Neural cell (in vitro differentiated cells): Measurements from ENCODE around the gene ZNF92. TPM values are rescaled to one million over a fixed set of nuclear protein-coding genes. Genes with fewer than 3 reads are reported as not detected.

ENCODE experiments used
- H2AFZ ChIP-seq: fragments of 200-600, 300-800 bp; sonication (generic), shearing (Covaris generic); 2 replicates; pipeline ENCODE4 v1.6.0; 2014; ENCODE audit warnings: low read depth, mild to moderate bottlenecking, antibody characterized with exemption, low read length, moderate library complexity
- H3F3A ChIP-seq: fragments of 200-600 bp; shearing (Covaris generic); 2 replicates; pipeline ENCODE4 v1.6.1; 2016; ENCODE audit warnings: mild to moderate bottlenecking, moderate library complexity, mixed read lengths, antibody characterized with exemption, low read length; ENCODE audit not compliant: insufficient read depth, poor library complexity, severe bottlenecking
- H3K27ac ChIP-seq: fragments of 200-600, 300-800 bp; sonication (generic), shearing (Covaris generic); 2 replicates; pipeline ENCODE4 v1.5.1; 2014; ENCODE audit warnings: mild to moderate bottlenecking, low read length, moderate library complexity
- H3K27me3 ChIP-seq: fragments of 300-800, 200-600 bp; sonication (generic), shearing (Covaris generic); 2 replicates; pipeline ENCODE4 v1.6.0; 2014; ENCODE audit warnings: mild to moderate bottlenecking, low read depth, low read length, moderate library complexity; ENCODE audit not compliant: insufficient read depth
- H3K36me3 ChIP-seq: fragments of 300-800, 200-600 bp; sonication (generic), shearing (Covaris generic); 2 replicates; pipeline ENCODE4 v1.5.1; 2014; ENCODE audit warnings: mild to moderate bottlenecking, antibody characterized with exemption, low read length, moderate library complexity; ENCODE audit not compliant: insufficient read depth
- H3K4me2 ChIP-seq: fragments of 300-800, 200-600 bp; sonication (generic), shearing (Covaris generic); 2 replicates; pipeline ENCODE4 v1.6.0; 2014; ENCODE audit warnings: mild to moderate bottlenecking, low read length
- H3K4me3 ChIP-seq: fragments of 300-800, 200-600 bp; sonication (generic), shearing (Covaris generic); 2 replicates; pipeline ENCODE4 v1.5.1; 2014; ENCODE audit warnings: mild to moderate bottlenecking, low read length, moderate library complexity
- H3K79me2 ChIP-seq: fragments of 200-600 bp; shearing (Covaris generic); replicated peaks from 2 replicates; pipeline ENCODE4 v1.6.0; 2014; ENCODE audit warnings: mild to moderate bottlenecking, low read length, moderate library complexity; ENCODE audit not compliant: insufficient read depth
- H3K9ac ChIP-seq: fragments of 300-800, 200-600 bp; sonication (generic), shearing (Covaris generic); 2 replicates; pipeline ENCODE4 v1.6.1; 2016; ENCODE audit warnings: mild to moderate bottlenecking, low read length, mixed read lengths
- H3K9me2 ChIP-seq: fragments of 200-600 bp; shearing (Covaris generic); 2 replicates; pipeline ENCODE4 v1.6.1; 2016; ENCODE audit warnings: mild to moderate bottlenecking, low read length, mixed read lengths; ENCODE audit not compliant: insufficient read depth
- H3K9me3 ChIP-seq: fragments of 200-600, 300-800 bp; sonication (generic), shearing (Covaris generic); 2 replicates; pipeline ENCODE4 v1.6.1; 2016; ENCODE audit warnings: mild to moderate bottlenecking, mixed run types, low read length, moderate library complexity, mixed read lengths
- H4K20me1 ChIP-seq: fragments of 200-600 bp; shearing (Covaris generic); 2 replicates; pipeline ENCODE4 v1.6.1; 2016; ENCODE audit warnings: mild to moderate bottlenecking, mixed run types; ENCODE audit not compliant: insufficient read depth
- EP300 ChIP-seq: fragments of 450-650 bp; conservative IDR thresholded peaks from 2 replicates; pipeline ENCODE4 v1.6.1; 2014; ENCODE audit warnings: antibody characterized with exemption, mild to moderate bottlenecking, moderate library complexity; ENCODE audit not compliant: poor library complexity, severe bottlenecking
- EZH2 ChIP-seq: fragments of 200-600, 300-800 bp; shearing (Covaris generic), sonication (generic); IDR thresholded peaks from 2 replicates; pipeline ENCODE4 v1.6.1; 2014; ENCODE audit warnings: antibody characterized with exemption, low read length, borderline replicate concordance, mild to moderate bottlenecking; ENCODE audit not compliant: insufficient read depth, poor library complexity, severe bottlenecking
- MXI1 ChIP-seq: fragments of 450-650 bp; conservative IDR thresholded peaks from 2 replicates; pipeline ENCODE4 v1.6.1; 2014; ENCODE audit warnings: antibody characterized with exemption, mild to moderate bottlenecking; ENCODE audit not compliant: poor library complexity, severe bottlenecking
- POLR2AphosphoS5 ChIP-seq: IDR thresholded peaks from 2 replicates; pipeline ENCODE4 v1.6.1; 2012
- RAD21 ChIP-seq: fragments of 450-650 bp; conservative IDR thresholded peaks from 2 replicates; pipeline ENCODE4 v1.6.1; 2014; ENCODE audit warnings: antibody characterized with exemption, mild to moderate bottlenecking, moderate library complexity
- SMC3 ChIP-seq: fragments of 450-650 bp; conservative IDR thresholded peaks from 2 replicates; pipeline ENCODE4 v1.6.1; 2014; ENCODE audit warnings: antibody characterized with exemption, mild to moderate bottlenecking, moderate library complexity; ENCODE audit not compliant: poor library complexity
- TAF1 ChIP-seq: IDR thresholded peaks from 2 replicates; pipeline ENCODE4 v1.6.1; 2012; ENCODE audit warnings: low read depth
- polyA minus RNA-seq: library from RNA; depleted of rRNA, polyadenylated mRNA; stranded (reverse); fragments of >200 nt; gene quantifications from 2 replicates; pipeline ENCODE4 v1.2.3, GENCODE V29; 2014
- polyA plus RNA-seq: library from polyadenylated mRNA; depleted of rRNA; stranded (reverse); fragments of >200 nt; gene quantifications from 2 replicates; pipeline ENCODE4 v1.2.3, GENCODE V29; 2014
- TF ChIP-seq, protein P1 (sequence below): IDR thresholded peaks from 2 replicates; pipeline ENCODE4 v1.6.1; 2012; ENCODE audit warnings: borderline replicate concordance
- TF ChIP-seq, protein P2 (sequence below): fragments of 450-650 bp; IDR thresholded peaks from 2 replicates; pipeline ENCODE4 v1.5.1; 2014; ENCODE audit warnings: antibody characterized with exemption, mild to moderate bottlenecking, moderate library complexity; ENCODE audit not compliant: poor library complexity, severe bottlenecking

ZNF92 gene
- polyA plus RNA-seq = 23.2 and 24.8 TPM in 2 replicates
- 55.3 and 67.1 TPM in 2 replicates for polyA minus RNA-seq

DNA sequence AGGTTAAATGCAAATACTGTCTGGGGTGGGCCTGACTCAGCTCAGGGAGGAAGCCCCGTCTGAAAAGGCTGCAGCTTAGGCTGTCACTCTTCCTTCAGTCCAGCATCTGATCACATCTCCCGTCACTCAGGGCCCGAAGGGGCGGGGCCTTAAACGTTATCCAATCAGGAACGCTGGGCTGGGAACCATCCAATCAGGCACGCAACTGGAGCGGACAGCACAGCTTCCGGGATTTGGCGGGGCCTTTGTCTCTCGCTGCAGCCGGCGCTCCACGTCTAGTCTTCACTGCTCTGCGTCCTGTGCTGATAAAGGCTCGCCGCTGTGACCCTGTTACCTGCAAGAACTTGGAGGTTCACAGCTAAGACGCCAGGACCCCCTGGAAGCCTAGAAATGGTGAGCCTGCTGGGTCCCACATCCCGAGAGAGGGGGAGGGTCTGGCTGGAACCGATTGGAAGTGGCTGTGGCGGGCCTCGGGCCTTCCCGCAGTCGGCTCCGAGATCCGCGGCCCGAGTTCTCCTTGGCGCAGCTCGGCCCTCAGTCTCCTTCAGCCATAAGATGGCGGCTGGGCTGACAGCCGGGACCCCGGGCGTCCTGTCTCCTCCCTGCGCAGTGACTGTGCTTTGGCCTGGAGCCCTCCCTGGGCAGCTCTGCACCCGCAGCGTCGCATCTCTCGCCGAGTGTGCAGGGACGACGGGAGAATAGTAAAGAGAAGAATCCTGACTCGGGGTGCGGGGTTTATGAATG lies at the start of gene ZNF92:
Gene ZNF92, plus strand, starts transcription at position 248 of the 744 bp plus-strand sequence. Its CDS starts 143 bp downstream, at position 391.
- Histone ChIP-seq H3K9me3 (no peaks in the 10 kb centered on the region), H3K27me3 (no peaks in the 10 kb centered on the region), H3F3A (peaks cover 3% of the 10 kb centered on the region), H3K9ac (peak within 1 kb of the TSS; percentile 85), H2AFZ (peak within 1 kb of the TSS; percentile 66), H3K27ac (peak within 1 kb of the TSS; percentile 86), H3K4me3 (peak within 1 kb of the TSS; percentile 81), H3K9me2 (no peaks in the 10 kb centered on the region), H3K4me2 (peak within 1 kb of the TSS; percentile 79), H3K36me3 (no peaks in the 10 kb centered on the region), H4K20me1 (no peaks in the 10 kb centered on the region), H3K79me2 (peaks cover 37% of the 10 kb centered on the region)
- TF ChIP-seq EP300 = peak; percentile 57
- TF ChIP-seq, protein P1, sequence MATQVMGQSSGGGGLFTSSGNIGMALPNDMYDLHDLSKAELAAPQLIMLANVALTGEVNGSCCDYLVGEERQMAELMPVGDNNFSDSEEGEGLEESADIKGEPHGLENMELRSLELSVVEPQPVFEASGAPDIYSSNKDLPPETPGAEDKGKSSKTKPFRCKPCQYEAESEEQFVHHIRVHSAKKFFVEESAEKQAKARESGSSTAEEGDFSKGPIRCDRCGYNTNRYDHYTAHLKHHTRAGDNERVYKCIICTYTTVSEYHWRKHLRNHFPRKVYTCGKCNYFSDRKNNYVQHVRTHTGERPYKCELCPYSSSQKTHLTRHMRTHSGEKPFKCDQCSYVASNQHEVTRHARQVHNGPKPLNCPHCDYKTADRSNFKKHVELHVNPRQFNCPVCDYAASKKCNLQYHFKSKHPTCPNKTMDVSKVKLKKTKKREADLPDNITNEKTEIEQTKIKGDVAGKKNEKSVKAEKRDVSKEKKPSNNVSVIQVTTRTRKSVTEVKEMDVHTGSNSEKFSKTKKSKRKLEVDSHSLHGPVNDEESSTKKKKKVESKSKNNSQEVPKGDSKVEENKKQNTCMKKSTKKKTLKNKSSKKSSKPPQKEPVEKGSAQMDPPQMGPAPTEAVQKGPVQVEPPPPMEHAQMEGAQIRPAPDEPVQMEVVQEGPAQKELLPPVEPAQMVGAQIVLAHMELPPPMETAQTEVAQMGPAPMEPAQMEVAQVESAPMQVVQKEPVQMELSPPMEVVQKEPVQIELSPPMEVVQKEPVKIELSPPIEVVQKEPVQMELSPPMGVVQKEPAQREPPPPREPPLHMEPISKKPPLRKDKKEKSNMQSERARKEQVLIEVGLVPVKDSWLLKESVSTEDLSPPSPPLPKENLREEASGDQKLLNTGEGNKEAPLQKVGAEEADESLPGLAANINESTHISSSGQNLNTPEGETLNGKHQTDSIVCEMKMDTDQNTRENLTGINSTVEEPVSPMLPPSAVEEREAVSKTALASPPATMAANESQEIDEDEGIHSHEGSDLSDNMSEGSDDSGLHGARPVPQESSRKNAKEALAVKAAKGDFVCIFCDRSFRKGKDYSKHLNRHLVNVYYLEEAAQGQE = peak; percentile 87
- peak; percentile 96 for TF ChIP-seq POLR2AphosphoS5
- TF ChIP-seq, protein P2, sequence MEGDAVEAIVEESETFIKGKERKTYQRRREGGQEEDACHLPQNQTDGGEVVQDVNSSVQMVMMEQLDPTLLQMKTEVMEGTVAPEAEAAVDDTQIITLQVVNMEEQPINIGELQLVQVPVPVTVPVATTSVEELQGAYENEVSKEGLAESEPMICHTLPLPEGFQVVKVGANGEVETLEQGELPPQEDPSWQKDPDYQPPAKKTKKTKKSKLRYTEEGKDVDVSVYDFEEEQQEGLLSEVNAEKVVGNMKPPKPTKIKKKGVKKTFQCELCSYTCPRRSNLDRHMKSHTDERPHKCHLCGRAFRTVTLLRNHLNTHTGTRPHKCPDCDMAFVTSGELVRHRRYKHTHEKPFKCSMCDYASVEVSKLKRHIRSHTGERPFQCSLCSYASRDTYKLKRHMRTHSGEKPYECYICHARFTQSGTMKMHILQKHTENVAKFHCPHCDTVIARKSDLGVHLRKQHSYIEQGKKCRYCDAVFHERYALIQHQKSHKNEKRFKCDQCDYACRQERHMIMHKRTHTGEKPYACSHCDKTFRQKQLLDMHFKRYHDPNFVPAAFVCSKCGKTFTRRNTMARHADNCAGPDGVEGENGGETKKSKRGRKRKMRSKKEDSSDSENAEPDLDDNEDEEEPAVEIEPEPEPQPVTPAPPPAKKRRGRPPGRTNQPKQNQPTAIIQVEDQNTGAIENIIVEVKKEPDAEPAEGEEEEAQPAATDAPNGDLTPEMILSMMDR = no peak
- TF ChIP-seq MXI1 = peak; percentile 98
- TF ChIP-seq TAF1 = peak; percentile 86

DNA sequence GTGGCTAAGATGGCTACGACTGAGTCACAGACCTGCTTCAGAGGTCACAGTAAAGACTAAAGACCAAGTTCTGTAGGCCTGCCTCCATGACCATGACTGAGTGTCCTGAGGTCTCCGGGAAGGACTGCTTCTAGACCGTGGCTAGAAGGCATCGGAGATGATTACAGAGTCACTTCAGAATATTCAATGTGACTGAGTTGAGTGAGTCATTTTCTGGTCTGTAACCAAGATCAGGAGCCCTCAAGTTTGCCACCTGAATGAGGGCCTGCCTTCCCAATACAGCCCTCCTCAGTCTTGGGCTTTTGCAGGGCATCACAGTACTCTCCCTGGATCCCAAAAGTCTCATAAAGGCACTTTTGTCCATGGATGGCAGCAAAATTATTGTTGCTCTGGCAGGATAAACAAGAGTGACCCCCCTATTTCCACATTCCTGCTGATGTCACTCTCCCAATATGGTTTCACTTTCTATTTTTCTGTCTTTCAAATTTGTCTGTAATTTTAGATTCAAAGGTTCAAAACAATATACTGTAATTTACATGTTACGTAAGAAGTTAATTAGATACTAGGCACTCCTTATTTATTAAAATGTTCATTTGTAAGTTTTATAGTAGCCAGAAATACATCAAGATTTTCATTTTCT lies 47.7 kb upstream of the ZNF92 start:
- Histone ChIP-seq H3K4me3 (no peak overlapping the region), H3K79me2 (no peaks in the 10 kb centered on the region), H3K36me3 (no peaks in the 10 kb centered on the region), H4K20me1 (no peaks in the 10 kb centered on the region), H3F3A (no peaks in the 10 kb centered on the region), H3K27me3 (no peaks in the 10 kb centered on the region), H3K9me2 (no peaks in the 10 kb centered on the region), H3K9me3 (no peaks in the 10 kb centered on the region), H3K9ac (no peak overlapping the region), H3K27ac (no peak overlapping the region), H2AFZ (no peak overlapping the region), H3K4me2 (no peak overlapping the region)
- TF ChIP-seq, protein P2 = no peak
- TF ChIP-seq MXI1 (no peak), POLR2AphosphoS5 (no peak), RAD21 (no peak), SMC3 (no peak), EZH2 (no peak), TAF1 (no peak), EP300 (no peak)
- TF ChIP-seq, protein P1 = no peak
